Body of pancreas (tissue), 4 donors: ENCODE measurements around the gene SORL1. TPM values are rescaled to one million over a fixed set of nuclear protein-coding genes. Genes with fewer than 3 reads are reported as not detected.

Experiments used
- ATAC-seq: fragments of 150-250 bp; one replicate; pipeline ENCODE4 v1.9.1; 2016
- DNase-seq, 4 donors: peaks; one replicate each; pipeline ENCODE4 v3.0.0-alpha.2; 2019
- H3K27ac ChIP-seq, 4 donors: fragments of 200-600 bp; sonication (generic); 1 replicate in 3 of 4; 2 replicates in 1 of 4; pipeline versions ENCODE4 v1.5.1 to v1.6.1; 2016 to 2019; ENCODE audit warnings: mild to moderate bottlenecking in 1 of 4, mixed read lengths in 1 of 4, moderate library complexity in 1 of 4
- H3K27me3 ChIP-seq, 2 donors: fragments of 200-600 bp; sonication (generic); one replicate each; pipeline ENCODE4 v1.6.0; 2016; ENCODE audit warnings: mild to moderate bottlenecking in 1 of 2
- H3K36me3 ChIP-seq, 2 donors: fragments of 200-600 bp; sonication (generic); replicated peaks in 1 of 2; 2 replicates each; pipeline ENCODE4 v1.5.1; 2016; ENCODE audit warnings: low read depth in 2 of 2; ENCODE audit not compliant: insufficient read depth in 1 of 2
- H3K4me1 ChIP-seq: fragments of 200-600 bp; sonication (generic); one replicate; pipeline ENCODE4 v1.6.0; 2016
- H3K4me3 ChIP-seq, 2 donors: fragments of 200-600 bp; sonication (generic); 1 replicate in 1 of 2; 2 replicates in 1 of 2; pipeline ENCODE4 v1.5.1; 2016 to 2019
- H3K9me3 ChIP-seq, 3 donors: fragments of 200-600 bp; sonication (generic); 1 replicate in 2 of 3; 2 replicates in 1 of 3; pipeline ENCODE4 v1.5.1; 2016
- POLR2A ChIP-seq, 3 donors: fragments of 450-650 bp; IDR thresholded peaks; one replicate each; pipeline ENCODE4 v1.6.1; 2016; ENCODE audit warnings: antibody characterized with exemption in 3 of 3, mild to moderate bottlenecking in 2 of 3
- WGBS, 2 donors: methylation state at CpG; one replicate each; pipeline ENCODE4 v1.1.5; 2017; 5-methylcytosine and 5-hydroxymethylcytosine counted together
- intact Hi-C: fragments of 100-400 bp; cut with DNase I; formaldehyde crosslinking; loops from one replicate; pipeline ENCODE4 v1.15.1; 2023
- total RNA-seq, 2 donors: library from RNA; depleted of rRNA; stranded (reverse); fragments of >200 nt; gene quantifications; one replicate each; pipeline ENCODE4 v1.1.0, GENCODE V29; 2016
- TF ChIP-seq, protein P1 (sequence below), 7 experiments: fragments of 450-650 bp in 4 of 7; fragments of 200-600 bp in 3 of 7; sonication (generic) in 3 of 7; IDR thresholded peaks; one replicate each; pipeline ENCODE4 v1.5.1; 2016 to 2019; ENCODE audit warnings: antibody characterized with exemption in 7 of 7

Gene SORL1
- total RNA-seq, 2 donors from 2014 or later = 25.1 to 26.5 TPM

DNA sequence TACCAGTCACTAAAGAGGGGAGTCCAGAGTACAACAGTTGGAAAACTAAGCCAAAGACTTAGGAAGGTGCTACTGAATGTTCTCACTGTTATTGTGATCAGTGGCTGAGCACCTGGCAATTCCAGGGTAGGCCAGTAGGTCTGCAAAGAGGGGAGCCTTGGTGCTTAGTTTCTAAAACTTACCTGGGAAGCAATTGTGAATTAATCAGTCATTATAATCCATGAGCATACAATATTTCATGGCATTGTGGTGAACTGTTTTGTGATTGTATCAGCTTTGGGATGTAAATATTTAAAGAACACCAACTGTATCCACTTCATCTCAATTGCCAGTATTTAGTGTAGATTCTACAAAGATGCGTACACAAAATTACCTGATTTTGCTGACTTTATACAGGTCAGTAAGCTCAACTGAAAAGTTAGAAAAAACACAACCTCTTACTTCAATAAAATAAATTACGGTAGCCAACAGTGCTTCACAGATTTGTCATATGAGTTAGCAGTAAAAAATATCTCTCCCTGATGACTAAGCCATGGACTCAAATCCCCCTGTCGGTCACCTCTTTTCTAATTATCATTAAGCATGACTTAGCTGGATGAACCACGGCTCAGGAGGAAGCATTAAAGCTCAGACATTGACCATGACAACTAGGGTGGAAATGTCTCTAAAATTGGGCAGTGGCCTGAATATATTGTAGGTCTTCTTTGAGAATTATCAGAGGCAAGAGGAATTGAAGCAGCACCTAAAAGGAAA is 30.8 kb upstream of the SORL1 start:
- Histone ChIP-seq H3K9me3 (no peaks in the 10 kb centered on the region), H3K4me1 (peaks cover 9% of the 10 kb centered on the region), H3K27me3 (no peaks in the 10 kb centered on the region), H3K4me3 (no peak overlapping the region), H3K27ac (no peak overlapping the region), H3K36me3 (no peaks in the 10 kb centered on the region)
- ATAC-seq = no peak
- intact Hi-C loops = no loop called here
- TF ChIP-seq, protein P1, sequence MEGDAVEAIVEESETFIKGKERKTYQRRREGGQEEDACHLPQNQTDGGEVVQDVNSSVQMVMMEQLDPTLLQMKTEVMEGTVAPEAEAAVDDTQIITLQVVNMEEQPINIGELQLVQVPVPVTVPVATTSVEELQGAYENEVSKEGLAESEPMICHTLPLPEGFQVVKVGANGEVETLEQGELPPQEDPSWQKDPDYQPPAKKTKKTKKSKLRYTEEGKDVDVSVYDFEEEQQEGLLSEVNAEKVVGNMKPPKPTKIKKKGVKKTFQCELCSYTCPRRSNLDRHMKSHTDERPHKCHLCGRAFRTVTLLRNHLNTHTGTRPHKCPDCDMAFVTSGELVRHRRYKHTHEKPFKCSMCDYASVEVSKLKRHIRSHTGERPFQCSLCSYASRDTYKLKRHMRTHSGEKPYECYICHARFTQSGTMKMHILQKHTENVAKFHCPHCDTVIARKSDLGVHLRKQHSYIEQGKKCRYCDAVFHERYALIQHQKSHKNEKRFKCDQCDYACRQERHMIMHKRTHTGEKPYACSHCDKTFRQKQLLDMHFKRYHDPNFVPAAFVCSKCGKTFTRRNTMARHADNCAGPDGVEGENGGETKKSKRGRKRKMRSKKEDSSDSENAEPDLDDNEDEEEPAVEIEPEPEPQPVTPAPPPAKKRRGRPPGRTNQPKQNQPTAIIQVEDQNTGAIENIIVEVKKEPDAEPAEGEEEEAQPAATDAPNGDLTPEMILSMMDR (IDR thresholded peaks at IDR 0.05) = no peak
- TF ChIP-seq POLR2A (IDR thresholded peaks at IDR 0.05) = no peak
- WGBS, 2 donors = 63 to 73% methylated on average over 4 of the region's 4 CpGs
- DNase-seq = no peak

DNA sequence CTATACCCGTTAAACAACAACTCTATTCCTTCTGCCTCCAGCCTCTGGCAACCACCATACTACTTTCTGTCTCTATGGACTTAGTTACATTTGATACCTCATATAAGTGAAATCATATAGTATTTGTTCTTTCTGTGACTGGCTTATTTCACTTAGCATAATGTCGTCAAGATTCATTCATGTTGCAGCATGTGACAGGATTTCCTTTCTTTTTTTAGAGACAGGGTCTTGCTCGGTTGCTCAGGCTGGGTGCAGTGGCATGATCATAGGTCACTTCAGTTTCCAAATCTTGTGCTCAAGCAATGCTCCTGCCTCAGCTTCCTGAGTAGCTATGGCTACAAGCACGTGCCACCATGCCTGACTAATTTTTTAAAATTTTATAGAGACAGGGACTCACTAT is 29.4 kb upstream of the SORL1 start:
- H3K9me3 ChIP-seq = no peaks in the 10 kb centered on the region
- DNase-seq (no peak), ATAC-seq (no peak)
- no peak overlapping the region for H3K27ac ChIP-seq
- H3K36me3 ChIP-seq = no peaks in the 10 kb centered on the region
- peaks cover 1% of the 10 kb centered on the region for H3K4me1 ChIP-seq
- no peak overlapping the region for H3K4me3 ChIP-seq
- H3K27me3 ChIP-seq = no peaks in the 10 kb centered on the region
- intact Hi-C loops = no loop called here
- 48 to 68% methylated on average over 4 of the region's 4 CpGs for WGBS, 2 donors
- TF ChIP-seq, protein P1 (IDR thresholded peaks at IDR 0.05) = no peak
- no peak for TF ChIP-seq POLR2A (IDR thresholded peaks at IDR 0.05)

DNA sequence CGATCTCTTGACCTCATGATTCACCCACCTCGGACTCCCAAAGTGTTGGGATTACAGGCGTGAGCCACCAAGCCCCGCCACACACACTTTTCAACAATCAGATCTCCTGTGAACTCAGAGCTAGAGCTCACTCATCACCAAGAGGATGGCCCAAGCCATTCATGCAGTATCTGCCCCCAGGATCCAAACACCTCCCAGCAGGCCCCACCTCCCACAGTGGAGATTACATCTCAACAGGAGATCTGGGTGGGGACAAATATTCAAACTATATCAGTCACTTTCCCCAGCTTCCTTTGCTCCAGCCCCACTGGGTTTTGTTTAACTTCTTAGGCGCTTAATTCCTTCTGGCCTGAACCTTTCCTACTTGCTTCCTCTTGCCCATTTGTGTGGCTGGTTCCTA is 26.3 kb upstream of the SORL1 start:
- DNase-seq (no peak), ATAC-seq (no peak)
- Histone ChIP-seq H3K4me1 (no peaks in the 10 kb centered on the region), H3K27ac (no peak overlapping the region), H3K27me3 (no peaks in the 10 kb centered on the region), H3K4me3 (no peak overlapping the region), H3K36me3 (no peaks in the 10 kb centered on the region), H3K9me3 (no peaks in the 10 kb centered on the region)
- intact Hi-C loops = no loop called here
- WGBS, 2 donors = 84 to 85% methylated on average over 5 of the region's 5 CpGs
- TF ChIP-seq, protein P1 (IDR thresholded peaks at IDR 0.05) = no peak
- no peak for TF ChIP-seq POLR2A (IDR thresholded peaks at IDR 0.05)

DNA sequence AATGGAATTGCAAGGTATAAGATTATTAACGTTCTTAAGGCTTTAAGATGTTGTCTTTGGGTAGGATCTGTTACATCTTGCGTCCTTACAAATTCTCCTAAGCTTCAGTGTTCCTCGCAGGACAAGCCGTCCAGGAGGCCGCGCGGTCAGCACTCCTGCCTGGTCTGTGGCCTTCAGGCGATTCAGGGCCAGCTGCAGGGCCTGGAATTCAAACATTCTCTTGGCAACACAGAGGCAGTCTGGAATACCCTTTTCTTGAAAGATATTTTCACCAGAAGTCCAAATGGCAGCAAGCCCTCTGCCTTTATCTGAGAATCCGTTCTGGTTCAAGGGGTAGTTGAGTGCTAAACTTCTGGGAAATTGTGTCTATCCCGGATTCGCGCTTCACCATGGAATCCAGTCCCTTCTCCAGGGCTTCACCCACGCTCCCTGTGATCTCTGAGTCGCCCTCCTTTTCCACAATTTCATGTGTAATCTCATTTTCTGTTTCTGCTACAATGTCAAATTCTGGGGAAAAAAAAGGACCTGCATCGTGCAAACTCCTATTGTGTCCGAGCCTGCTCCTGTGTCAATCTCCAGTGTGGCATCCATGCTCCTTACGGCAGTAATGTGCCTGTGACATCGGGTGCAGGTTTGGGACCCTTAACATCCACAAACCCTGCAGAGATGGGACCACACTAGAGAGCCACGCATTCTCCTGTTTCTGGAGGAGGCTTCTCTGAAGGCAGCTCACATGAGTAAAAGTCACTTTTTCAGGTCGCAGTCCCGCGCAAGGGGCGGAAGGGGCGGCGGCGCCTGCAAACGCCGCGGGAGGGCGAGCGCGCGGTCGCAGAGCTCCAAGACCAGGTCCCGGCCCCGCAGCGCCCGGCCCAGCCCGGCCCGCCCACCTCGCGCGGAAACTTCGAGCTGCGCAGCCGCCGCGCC is 25.4 kb upstream of the SORL1 start:
- Histone ChIP-seq H3K4me1 (no peaks in the 10 kb centered on the region), H3K27ac (no peak overlapping the region), H3K36me3 (no peaks in the 10 kb centered on the region), H3K27me3 (no peaks in the 10 kb centered on the region), H3K4me3 (no peak overlapping the region), H3K9me3 (no peaks in the 10 kb centered on the region)
- no peak for TF ChIP-seq POLR2A (IDR thresholded peaks at IDR 0.05)
- TF ChIP-seq, protein P1 (IDR thresholded peaks at IDR 0.05) = peak in 1 of 7 experiments; percentile 15
- DNase-seq (peak in 3 of 4 donors; percentile 22 to 45 (median 26)), ATAC-seq (peak; percentile 63)
- WGBS, 2 donors = 38 to 49% methylated on average over 23 to 31 of the region's 48 CpGs
- intact Hi-C loops = no loop called here
